AG04449 (cell line): Measurements from ENCODE around the gene NARF.

Experiments
- CTCF ChIA-PET: fragments of 350-600 bp; formaldehyde crosslinking; extraction: SDS; loops from one replicate; lab custom pipeline; 2021; ENCODE audit warnings: antibody characterized with exemption; lab: Yijun Ruan, JAX
- POLR2A ChIA-PET: fragments of 400-600, 350-600 bp; formaldehyde crosslinking; extraction: SDS; loops from one replicate; lab custom pipeline; 2020; ENCODE audit warnings: antibody characterized with exemption, inconsistent platforms; lab: Yijun Ruan, JAX
- DNase-seq: peaks from one replicate; pipeline ENCODE4 v3.0.0-alpha.2; 2010; ENCODE audit warnings: low read depth, low spot score
- H3K4me3 ChIP-seq: 2 replicates; pipeline ENCODE4 v1.5.1; 2011; ENCODE audit warnings: low read depth, mild to moderate bottlenecking, control low read depth, low read length
- CTCF ChIP-seq: IDR thresholded peaks from one replicate; pipeline ENCODE4 v1.5.1; 2011; ENCODE audit warnings: mild to moderate bottlenecking, moderate library complexity, low read length, control low read depth, inconsistent platforms; ENCODE audit not compliant: insufficient read depth; ENCODE audit errors: missing control alignments

NARF gene

GRCh38 chr17:82414548-82415281 lies 43.8 kb upstream of the NARF start:
- no peak overlapping the region for H3K4me3 ChIP-seq
- ChIA-PET CTCF (interaction anchor here (0.9 to 7.1 kb wide), 17 partner anchors 10 to 384 kb away, joined by 3 to 84 read pairs (median 4); partner anchors contain the start of genes CD7 and TEX19), POLR2A (interaction anchor here (0.5 kb wide), 1 partner anchor 80 kb away, joined by 3 read pairs; no protein-coding TSS in a partner anchor)
- peak; percentile 44 for TF ChIP-seq CTCF
- DNase-seq = no peak

- no peak for TF ChIP-seq CTCF
- H3K4me3 ChIP-seq = no peak overlapping the region
- ChIA-PET POLR2A (interaction anchor here (0.5 kb wide), 1 partner anchor 81 kb away, joined by 3 read pairs; no protein-coding TSS in a partner anchor), CTCF (interaction anchor here (1.1 to 7.1 kb wide), 13 partner anchors 11 to 385 kb away, joined by 3 to 84 read pairs (median 5); partner anchors contain the start of gene TEX19)
- DNase-seq = no peak
Observed at GRCh38 chr17:82415336-82415735, 43.2 kb upstream of the NARF start.

GRCh38 chr17:82415786-82416185 lies 42.8 kb upstream of the NARF start:
- ChIA-PET CTCF (interaction anchor here (0.7 to 7.1 kb wide), 10 partner anchors 9 to 116 kb away, joined by 3 to 61 read pairs (median 4); no protein-coding TSS in a partner anchor), POLR2A (no interaction called here)
- TF ChIP-seq CTCF = no peak
- no peak overlapping the region for H3K4me3 ChIP-seq
- DNase-seq = no peak

GRCh38 chr17:82416264-82416663 lies 42.3 kb upstream of the NARF start:
- ChIA-PET CTCF (interaction anchor here (0.7 to 7.1 kb wide), 14 partner anchors 9 to 116 kb away, joined by 3 to 61 read pairs (median 4); no protein-coding TSS in a partner anchor), POLR2A (no interaction called here)
- H3K4me3 ChIP-seq = no peak overlapping the region
- no peak for DNase-seq
- TF ChIP-seq CTCF = no peak

GRCh38 chr17:82416771-82417170 lies 41.8 kb upstream of the NARF start:
- H3K4me3 ChIP-seq = no peak overlapping the region
- DNase-seq = no peak
- ChIA-PET POLR2A (no interaction called here), CTCF (interaction anchor here (0.8 to 7.1 kb wide), 14 partner anchors 8 to 117 kb away, joined by 3 to 61 read pairs (median 4); no protein-coding TSS in a partner anchor)
- no peak for TF ChIP-seq CTCF
